Activated CD8-positive, alpha-beta memory T cell treated with anti-CD3 and anti-CD28 coated beads for 36 hours (primary cell): Measurements from ENCODE around the gene ATG2A. TPM values are rescaled to one million over a fixed set of nuclear protein-coding genes. Genes with fewer than 3 reads are reported as not detected.

Source experiments
- CTCF ChIA-PET: fragments of 350-600 bp; sonication (Branson Sonifier 250); formaldehyde crosslinking; loops from one replicate; lab custom pipeline; 2021; ENCODE audit warnings: antibody characterized with exemption; lab: Charles Lee
- POLR2A ChIA-PET: fragments of 350-600 bp; sonication (Branson Sonifier 250); formaldehyde crosslinking; loops from one replicate; lab custom pipeline; 2021; ENCODE audit warnings: antibody characterized with exemption; lab: Charles Lee
- total RNA-seq, 2 experiments: library from RNA; stranded (reverse); gene quantifications; one replicate each; pipeline ENCODE4 v1.2.3, GENCODE V29; 2021

Gene ATG2A
- total RNA-seq, 2 experiments from 2014 or later = 21.7 to 22.6 TPM

DNA sequence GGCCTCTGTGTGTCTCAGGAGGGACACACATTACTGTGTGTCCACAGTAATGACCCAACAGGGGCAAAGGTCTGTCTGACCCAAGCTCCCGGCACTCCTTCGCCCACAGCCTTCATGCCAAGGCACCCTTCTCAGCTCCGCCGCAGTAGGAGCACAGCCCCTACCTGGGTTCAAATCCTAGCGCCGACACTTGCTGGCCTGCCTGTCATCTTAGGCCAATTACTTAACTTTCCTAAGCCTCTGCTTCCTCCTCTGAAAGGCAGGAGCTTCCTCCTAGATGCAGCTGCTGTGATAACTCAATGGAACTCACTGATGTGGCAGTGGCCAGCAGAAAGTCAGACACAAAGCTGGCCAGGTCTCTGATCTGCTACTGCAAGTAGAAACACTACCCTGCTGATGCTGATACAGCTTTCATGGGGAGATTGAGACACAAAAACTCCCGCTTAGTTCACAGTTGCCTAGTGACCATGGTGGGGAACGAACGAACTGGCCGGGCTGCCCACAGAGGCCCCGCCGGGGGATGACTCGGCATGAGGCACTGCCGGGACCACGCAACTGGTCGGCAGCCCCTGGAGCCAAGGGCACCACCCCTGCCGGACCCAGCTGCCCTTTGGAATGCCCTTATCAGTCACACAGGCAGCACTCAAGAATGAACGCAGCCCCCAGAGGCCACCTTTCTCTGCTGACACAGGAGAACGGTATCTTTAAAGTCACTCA, 46.7 kb downstream of the ATG2A start:
- POLR2A ChIA-PET = interaction anchor here (0.8 to 2.8 kb wide), 3 partner anchors 8 to 11 kb away, joined by 3 to 20 read pairs (median 3); partner anchors contain the start of gene EHD1

GRCh38 chr11:64869571-64870175, 47.3 kb downstream of the ATG2A start:
- CTCF ChIA-PET = interaction anchor here (0.7 to 27.3 kb wide), 10 partner anchors 8 to 242 kb away, joined by 3 to 371 read pairs (median 17); partner anchors contain the start of genes EHD1 and TM7SF2

More for the DNA sequence above, 46.7 kb downstream of the ATG2A start:
- CTCF ChIA-PET = interaction anchor here (0.7 to 27.3 kb wide), 6 partner anchors 8 to 25 kb away, joined by 3 to 371 read pairs (median 36); partner anchors contain the start of gene EHD1

GRCh38 chr11:64868904-64869570, 48.0 kb downstream of the ATG2A start:
- ChIA-PET CTCF (interaction anchor here (0.8 to 27.3 kb wide), 9 partner anchors 9 to 243 kb away, joined by 3 to 371 read pairs (median 28); partner anchors contain the start of genes EHD1 and TM7SF2), POLR2A (interaction anchor here (1.1 to 2.8 kb wide), 7 partner anchors 8 to 18 kb away, joined by 3 to 21 read pairs (median 5); partner anchors contain the start of gene EHD1)

More at GRCh38 chr11:64869571-64870175, 47.3 kb downstream of the ATG2A start:
- POLR2A ChIA-PET = interaction anchor here (1.1 to 2.8 kb wide), 7 partner anchors 9 to 19 kb away, joined by 3 to 21 read pairs (median 5); partner anchors contain the start of gene EHD1

DNA sequence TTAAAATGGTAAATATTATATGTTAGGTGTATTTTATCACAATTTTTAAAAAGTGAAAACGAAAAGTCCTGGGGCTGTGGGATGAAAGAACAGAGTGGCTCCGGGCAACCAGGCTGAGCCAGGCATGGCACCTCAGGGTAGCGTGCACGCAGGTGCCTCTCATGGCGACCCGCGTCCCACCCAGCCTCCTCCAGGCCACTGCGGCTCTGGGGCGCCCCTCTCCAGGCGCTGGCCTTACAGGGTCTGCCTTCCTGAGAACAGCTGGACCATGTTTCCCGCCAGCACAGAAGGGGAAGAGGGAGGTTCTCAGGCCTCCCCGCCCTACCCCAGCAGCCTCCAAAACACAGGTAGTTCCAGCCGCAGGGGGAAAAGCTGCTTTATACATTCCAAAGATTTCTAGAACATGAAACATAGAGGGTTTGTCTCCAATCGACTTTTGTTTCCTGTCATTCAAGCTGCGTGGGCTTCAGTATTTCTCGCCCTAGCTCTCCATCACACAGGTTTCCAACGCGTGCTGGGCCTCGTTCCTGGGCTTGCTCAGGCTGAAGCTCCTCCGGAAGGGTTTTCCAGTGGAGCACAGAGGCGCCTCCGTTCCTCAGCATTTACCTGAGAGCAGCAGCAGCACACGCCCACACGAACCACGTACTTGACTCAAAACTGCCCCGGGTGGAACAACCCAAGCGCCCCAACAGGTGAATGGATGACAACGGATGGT, 49.1 kb downstream of the ATG2A start:
- ChIA-PET POLR2A (interaction anchor here (1.0 to 10.0 kb wide), 6 partner anchors 8 to 21 kb away, joined by 3 to 161 read pairs (median 14); partner anchors contain the start of gene EHD1), CTCF (interaction anchor here (2.0 to 27.3 kb wide), 6 partner anchors 8 to 20 kb away, joined by 6 to 371 read pairs (median 36); partner anchors contain the start of gene EHD1)

DNA sequence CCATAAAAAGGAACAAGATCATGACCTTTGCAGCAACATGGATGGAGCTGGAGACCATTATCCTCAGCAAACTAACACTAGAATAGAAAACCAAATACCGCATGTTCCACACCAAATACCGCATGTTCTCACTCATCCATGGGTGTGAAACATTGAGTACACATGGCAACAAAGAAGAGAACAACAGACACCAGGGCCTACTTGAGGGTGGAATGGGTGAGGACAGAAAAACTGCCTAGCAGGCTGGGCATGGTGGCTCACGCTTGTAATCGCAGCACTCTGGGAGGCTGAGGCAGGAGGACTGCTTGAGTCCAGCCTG, 50.9 kb downstream of the ATG2A start:
- ChIA-PET POLR2A (interaction anchor here (1.1 to 10.0 kb wide), 3 partner anchors 10 to 15 kb away, joined by 5 to 161 read pairs (median 6); partner anchors contain the start of gene EHD1), CTCF (interaction anchor here (1.3 to 27.3 kb wide), 8 partner anchors 12 to 148 kb away, joined by 3 to 371 read pairs (median 20); partner anchors contain the start of genes ARL2, CDC42BPG, EHD1 and PPP2R5B)

DNA sequence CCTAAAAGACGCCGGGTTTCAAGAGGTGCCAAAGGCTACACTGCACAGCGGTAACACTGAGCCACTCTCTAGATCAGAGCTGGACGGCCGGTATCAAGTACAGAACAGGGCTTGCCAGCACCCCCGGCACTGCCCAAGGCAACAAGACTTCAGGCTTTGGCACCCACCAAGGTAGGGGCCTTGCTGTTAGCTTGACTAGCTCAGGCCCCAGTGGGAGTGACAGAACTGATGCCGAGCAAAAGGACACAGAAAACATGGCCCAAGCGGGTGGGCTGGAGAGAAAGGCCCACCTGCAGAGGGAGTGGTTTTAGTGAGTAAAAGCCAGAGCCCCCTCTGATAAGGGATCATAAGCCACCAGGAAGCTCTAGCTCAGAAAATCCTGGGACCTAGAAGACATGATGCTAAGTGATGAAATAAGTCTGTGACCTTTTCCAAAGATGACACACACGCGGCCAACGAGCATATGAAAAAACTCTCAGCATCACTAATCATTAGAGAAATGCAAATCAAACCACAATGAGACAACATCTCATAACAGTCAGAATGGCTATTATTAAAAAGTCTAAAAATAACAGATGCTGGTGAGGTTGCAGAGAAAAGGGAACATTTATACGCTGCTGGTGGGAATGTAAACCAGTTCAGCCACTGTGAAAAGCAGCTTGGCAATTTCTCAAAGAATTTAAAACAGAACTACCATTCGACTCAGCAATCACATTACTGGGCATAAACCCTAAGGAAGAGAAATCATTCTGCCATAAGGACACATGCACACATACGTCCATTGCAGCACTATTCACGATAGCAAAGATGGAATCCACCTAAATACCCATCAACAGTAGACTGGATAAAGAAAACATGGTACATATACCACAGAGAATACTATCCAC, 51.5 kb downstream of the ATG2A start:
- ChIA-PET CTCF (interaction anchor here (0.8 to 27.3 kb wide), 10 partner anchors 12 to 247 kb away, joined by 3 to 371 read pairs (median 6); partner anchors contain the start of genes ARL2, CDC42BPG, EHD1 and PPP2R5B), POLR2A (interaction anchor here (0.7 to 10.0 kb wide), 6 partner anchors 10 to 34 kb away, joined by 3 to 161 read pairs (median 6); partner anchors contain the start of gene EHD1)

- ChIA-PET POLR2A (interaction anchor here (0.7 to 10.0 kb wide), 7 partner anchors 9 to 35 kb away, joined by 3 to 161 read pairs (median 5); partner anchors contain the start of gene EHD1), CTCF (interaction anchor here (1.0 to 27.3 kb wide), 10 partner anchors 11 to 248 kb away, joined by 3 to 371 read pairs (median 6); partner anchors contain the start of genes ARL2, CDC42BPG and EHD1)
Measured at GRCh38 chr11:64864473-64865285, 52.3 kb downstream of the ATG2A start.

DNA sequence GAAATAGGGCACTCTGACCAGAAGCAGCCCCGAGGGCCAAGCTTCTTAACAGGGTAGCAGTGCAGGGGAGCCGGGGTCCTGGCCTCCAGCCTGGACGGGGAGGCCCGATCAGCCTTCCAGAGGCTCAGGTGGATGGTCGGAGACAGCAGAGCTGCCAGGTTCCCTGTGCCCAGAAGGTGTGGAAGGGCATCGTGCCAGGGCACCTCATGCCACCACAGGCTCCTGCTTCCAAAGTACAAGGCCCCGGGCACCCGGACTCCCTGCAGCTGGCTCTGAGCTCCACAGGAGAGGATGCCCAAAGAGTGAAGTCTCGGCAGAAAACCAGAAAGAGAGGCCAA, 52.9 kb downstream of the ATG2A start:
- ChIA-PET CTCF (interaction anchor here (1.0 to 27.3 kb wide), 7 partner anchors 10 to 30 kb away, joined by 3 to 371 read pairs (median 12); partner anchors contain the start of genes CDC42BPG and EHD1), POLR2A (interaction anchor here (1.5 to 10.0 kb wide), 2 partner anchors 8 to 12 kb away, joined by 5 to 161 read pairs; partner anchors contain the start of gene EHD1)

GRCh38 chr11:64863391-64864060, 53.5 kb downstream of the ATG2A start:
- ChIA-PET POLR2A (interaction anchor here (1.2 to 10.0 kb wide), 3 partner anchors 8 to 13 kb away, joined by 4 to 161 read pairs (median 5); partner anchors contain the start of gene EHD1), CTCF (interaction anchor here (1.0 to 27.3 kb wide), 8 partner anchors 10 to 31 kb away, joined by 3 to 475 read pairs (median 50); partner anchors contain the start of genes CDC42BPG and EHD1)

- POLR2A ChIA-PET = interaction anchor here (0.6 to 10.0 kb wide), 3 partner anchors 12 to 1255 kb away, joined by 4 to 161 read pairs (median 5); partner anchors contain the start of gene EHD1
- CTCF ChIA-PET = interaction anchor here (12.0 to 27.3 kb wide), 4 partner anchors 9 to 30 kb away, joined by 89 to 475 read pairs (median 247); partner anchors contain the start of genes CDC42BPG and EHD1
Measured at GRCh38 chr11:64862987-64863390, 54.0 kb downstream of the ATG2A start.

DNA sequence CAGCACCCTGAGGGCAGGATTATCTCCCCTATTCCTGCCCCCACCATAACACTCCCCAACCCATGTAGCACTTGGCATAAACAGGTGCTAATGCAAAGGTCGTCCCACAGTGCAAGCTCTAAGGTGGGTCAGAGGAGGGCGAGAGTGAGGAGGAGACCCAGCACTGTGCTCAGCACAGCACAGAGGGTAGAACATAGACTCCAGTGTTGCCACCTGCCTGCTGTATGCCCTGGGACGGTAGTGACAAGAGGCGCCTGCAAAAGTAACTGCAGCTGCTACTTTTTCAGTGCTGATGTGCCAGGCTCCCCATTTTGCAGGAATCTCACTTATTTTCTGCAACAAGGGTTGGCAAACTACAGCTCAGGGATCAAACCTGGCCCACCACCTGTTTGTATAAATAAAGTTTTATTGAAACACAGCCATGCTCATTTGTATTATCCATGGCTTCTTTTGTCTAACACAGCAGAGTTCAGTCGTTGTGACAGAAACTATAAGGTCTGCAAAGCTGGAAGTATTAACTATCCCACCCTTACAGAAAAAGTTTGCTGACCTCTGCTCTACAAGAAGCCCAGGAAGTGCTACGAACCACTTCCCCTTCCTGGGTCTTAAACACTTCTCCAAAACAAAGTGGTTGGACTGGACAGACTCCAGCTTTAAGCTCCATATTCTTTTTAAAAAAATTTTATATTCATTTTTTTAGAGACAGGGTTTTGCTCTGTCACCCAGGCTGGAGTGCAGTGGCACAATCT, 55.6 kb downstream of the ATG2A start:
- POLR2A ChIA-PET = interaction anchor here (0.7 to 10.0 kb wide), 5 partner anchors 8 to 83 kb away, joined by 3 to 161 read pairs (median 4); partner anchors contain the start of genes EHD1 and SF1
- CTCF ChIA-PET = interaction anchor here (0.9 to 27.3 kb wide), 7 partner anchors 7 to 250 kb away, joined by 3 to 475 read pairs (median 89); partner anchors contain the start of genes CDC42BPG, EHD1, SAC3D1 and TM7SF2

- ChIA-PET CTCF (interaction anchor here (1.2 to 27.3 kb wide), 6 partner anchors 6 to 112 kb away, joined by 4 to 475 read pairs (median 106); partner anchors contain the start of genes CDC42BPG, EHD1 and MAJIN), POLR2A (interaction anchor here (0.5 to 10.0 kb wide), 14 partner anchors 9 to 639 kb away, joined by 3 to 161 read pairs (median 3); partner anchors contain the start of genes EHD1, FAU, MRPL49 and SF1)
Measured at GRCh38 chr11:64859542-64860414, 57.2 kb downstream of the ATG2A start.
